Smooth muscle cell (in vitro differentiated cells): ENCODE measurements around the gene SLC13A3. TPM values are rescaled to one million over a fixed set of nuclear protein-coding genes. Genes with fewer than 3 reads are reported as not detected.

Source experiments
- DNase-seq: peaks from one replicate; lab custom pipeline; 2025; ENCODE audit not compliant: unreplicated experiment; lab: John Stamatoyannopoulos, UW
- H2AFZ ChIP-seq: fragments of 200-600 bp; sonication (generic); 2 replicates; pipeline ENCODE4 v1.6.0; 2016; ENCODE audit warnings: antibody characterized with exemption, low read depth, mild to moderate bottlenecking
- H3F3A ChIP-seq: fragments of 200-600 bp; sonication (generic); 2 replicates; pipeline ENCODE4 v1.6.0; 2017; ENCODE audit warnings: antibody characterized with exemption, low read depth
- H3K27ac ChIP-seq: fragments of 200-600 bp; sonication (generic); 2 replicates; pipeline ENCODE4 v1.5.1; 2016; ENCODE audit warnings: low read depth, mild to moderate bottlenecking
- H3K27me3 ChIP-seq: fragments of 200-600 bp; sonication (generic); 2 replicates; pipeline ENCODE4 v1.6.1; 2016; ENCODE audit warnings: low read depth, mild to moderate bottlenecking
- H3K36me3 ChIP-seq: fragments of 200-600 bp; sonication (generic); 2 replicates; pipeline ENCODE4 v1.5.1; 2016; ENCODE audit warnings: low read depth
- H3K4me1 ChIP-seq: fragments of 200-600 bp; sonication (generic); 2 replicates; pipeline ENCODE4 v1.5.1; 2016; ENCODE audit warnings: low read depth
- H3K4me2 ChIP-seq: fragments of 200-600 bp; sonication (generic); 2 replicates; pipeline ENCODE4 v1.6.0; 2016; ENCODE audit warnings: mild to moderate bottlenecking
- H3K4me3 ChIP-seq: fragments of 200-600 bp; sonication (generic); 2 replicates; pipeline ENCODE4 v1.5.1; 2016; ENCODE audit warnings: mild to moderate bottlenecking
- H3K79me2 ChIP-seq: fragments of 200-600 bp; sonication (generic); 2 replicates; pipeline ENCODE4 v1.6.0; 2016; ENCODE audit warnings: low read depth, mild to moderate bottlenecking
- H3K9ac ChIP-seq: fragments of 200-600 bp; sonication (generic); 2 replicates; pipeline ENCODE4 v1.6.0; 2016; ENCODE audit warnings: low read depth
- H3K9me3 ChIP-seq: fragments of 200-600 bp; sonication (generic); replicated peaks from 2 replicates; pipeline ENCODE4 v1.5.1; 2016; ENCODE audit warnings: low read depth
- H4K20me1 ChIP-seq: fragments of 200-600 bp; sonication (generic); 2 replicates; pipeline ENCODE4 v1.6.0; 2016; ENCODE audit warnings: low read depth
- CTCF ChIP-seq: fragments of 200-600 bp; sonication (generic); IDR thresholded peaks from 2 replicates; pipeline ENCODE4 v1.5.1; 2017; ENCODE audit warnings: borderline replicate concordance, mild to moderate bottlenecking, antibody characterized with exemption; ENCODE audit not compliant: insufficient read depth, poor library complexity, severe bottlenecking
- WGBS: methylation state at CpG from one replicate; pipeline ENCODE4 v1.1.7; 2016; ENCODE audit warnings: low lambda C conversion rate; 5-methylcytosine and 5-hydroxymethylcytosine counted together
- polyA plus RNA-seq: library from polyadenylated mRNA; unstranded; fragments of >200 nt; fragmentation: Nextera tagmentation; extraction: Ambion mirVana; gene quantifications from 2 replicates; pipeline ENCODE4 v1.2.1, GENCODE V29; 2016
- total RNA-seq: library from RNA; depleted of rRNA; stranded (reverse); fragments of >200 nt; gene quantifications from 2 replicates; pipeline ENCODE4 v1.2.3, GENCODE V29; 2014

The SLC13A3 gene
- total and polyA plus RNA-seq, 2 experiments from 2014 or later, result 6.4 to 7.7 TPM

DNA sequence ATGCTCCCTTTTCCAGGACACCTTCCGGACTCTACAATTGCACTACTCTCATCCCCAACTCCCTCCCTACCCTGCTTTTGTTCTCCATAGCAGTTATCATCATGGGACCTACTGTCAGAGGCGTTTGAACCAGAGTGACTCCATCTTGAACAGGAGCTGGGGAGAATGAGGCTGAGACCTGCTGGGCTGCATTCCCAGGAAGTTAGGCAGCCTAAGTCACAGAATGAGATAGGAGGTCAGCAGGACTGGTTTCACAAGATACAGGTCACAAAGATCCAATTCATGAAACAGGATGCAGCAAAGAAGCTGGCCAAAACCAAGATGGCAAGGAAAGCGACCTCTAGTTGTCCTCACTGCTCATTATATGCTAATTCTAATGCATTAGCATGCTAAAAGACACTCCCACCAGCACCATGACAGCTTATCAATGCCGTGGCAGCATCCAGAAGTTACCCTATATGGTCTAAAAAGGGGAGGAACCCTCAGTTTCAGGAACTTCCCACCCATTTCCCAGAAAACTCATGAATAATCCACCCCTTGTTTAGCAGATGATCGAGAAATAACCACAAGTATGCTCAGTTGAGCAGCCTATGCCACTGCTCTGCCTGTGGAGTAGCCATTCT is 15.6 kb downstream of the SLC13A3 start:
- Histone ChIP-seq H3K4me3 (no peak overlapping the region), H3K9ac (no peak overlapping the region), H3F3A (no peaks in the 10 kb centered on the region), H3K4me1 (peaks cover 8% of the 10 kb centered on the region), H3K27ac (no peak overlapping the region), H3K4me2 (no peak overlapping the region), H4K20me1 (no peaks in the 10 kb centered on the region), H3K9me3 (no peaks in the 10 kb centered on the region), H3K79me2 (no peaks in the 10 kb centered on the region), H3K36me3 (no peaks in the 10 kb centered on the region), H3K27me3 (no peaks in the 10 kb centered on the region), H2AFZ (no peak overlapping the region)
- no peak for TF ChIP-seq CTCF
- DNase-seq, result no peak
- 80% methylated on average over 5 of the region's 5 CpGs for WGBS

- H2AFZ ChIP-seq, result no peak overlapping the region
- H3K79me2 ChIP-seq, result no peaks in the 10 kb centered on the region
- no peaks in the 10 kb centered on the region for H3K36me3 ChIP-seq
- whole genome bisulfite sequencing, result 90% methylated on average over 6 of the region's 6 CpGs
- no peak overlapping the region for H3K27ac ChIP-seq
- no peak for TF ChIP-seq CTCF
- peaks cover 8% of the 10 kb centered on the region for H3K4me1 ChIP-seq
- no peaks in the 10 kb centered on the region for H4K20me1 ChIP-seq
- no peak overlapping the region for H3K4me2 ChIP-seq
- no peaks in the 10 kb centered on the region for H3K27me3 ChIP-seq
- H3K9ac ChIP-seq, result no peak overlapping the region
- H3F3A ChIP-seq, result no peaks in the 10 kb centered on the region
- H3K4me3 ChIP-seq, result no peak overlapping the region
- H3K9me3 ChIP-seq, result peaks cover 7% of the 10 kb centered on the region
- no peak for DNase-seq
Measured at GRCh38 chr20:46634528-46634927, 16.7 kb downstream of the SLC13A3 start.

GRCh38 chr20:46631874-46632446 is 19.3 kb downstream of the SLC13A3 start:
- no peaks in the 10 kb centered on the region for H3F3A ChIP-seq
- H3K79me2 ChIP-seq, result no peaks in the 10 kb centered on the region
- no peak overlapping the region for H3K9ac ChIP-seq
- peaks cover 8% of the 10 kb centered on the region for H3K9me3 ChIP-seq
- 87% methylated on average over 7 of the region's 7 CpGs for WGBS
- no peaks in the 10 kb centered on the region for H4K20me1 ChIP-seq
- H3K4me3 ChIP-seq, result no peak overlapping the region
- no peaks in the 10 kb centered on the region for H3K27me3 ChIP-seq
- TF ChIP-seq CTCF, result no peak
- DNase-seq, result no peak
- H3K4me1 ChIP-seq, result peaks cover 5% of the 10 kb centered on the region
- H3K36me3 ChIP-seq, result no peaks in the 10 kb centered on the region
- no peak overlapping the region for H3K27ac ChIP-seq
- H2AFZ ChIP-seq, result no peak overlapping the region
- no peak overlapping the region for H3K4me2 ChIP-seq
